ENCODE data around the gene PRPF19.

Gene PRPF19

GRCh38 chr11:60937144-60937527, 30.8 kb upstream of the PRPF19 start:
- no peak for DNase-seq

GRCh38 chr11:60936467-60937143, 30.2 kb upstream of the PRPF19 start:
- DNase-seq, result no peak

- no peak for DNase-seq
Measured at GRCh38 chr11:60935676-60936442, 29.5 kb upstream of the PRPF19 start.

- no peak for DNase-seq
Measured at GRCh38 chr11:60934790-60935605, 28.6 kb upstream of the PRPF19 start.

GRCh38 chr11:60934124-60934789, 27.9 kb upstream of the PRPF19 start:
- no peak for DNase-seq

GRCh38 chr11:60933416-60934123, 27.2 kb upstream of the PRPF19 start:
- no peak for DNase-seq

- DNase-seq, result no peak
Measured at GRCh38 chr11:60932605-60933356, 26.4 kb upstream of the PRPF19 start.

- no peak for DNase-seq
Measured at GRCh38 chr11:60931917-60932316, 25.5 kb upstream of the PRPF19 start.

GRCh38 chr11:60930394-60930793, 24.0 kb upstream of the PRPF19 start:
- no peak for DNase-seq

GRCh38 chr11:60929764-60930163, 23.4 kb upstream of the PRPF19 start:
- DNase-seq, result no peak

GRCh38 chr11:60928563-60929001, 22.2 kb upstream of the PRPF19 start:
- no peak for DNase-seq

GRCh38 chr11:60927600-60927999, 21.2 kb upstream of the PRPF19 start:
- no peak for DNase-seq

GRCh38 chr11:60927061-60927592, 20.7 kb upstream of the PRPF19 start:
- DNase-seq, result no peak

- no peak for DNase-seq
Measured at GRCh38 chr11:60926500-60926899, 20.1 kb upstream of the PRPF19 start.

- no peak for DNase-seq
Measured at GRCh38 chr11:60925868-60926267, 19.5 kb upstream of the PRPF19 start.

- no peak for DNase-seq
Measured at GRCh38 chr11:60924906-60925853, 18.8 kb upstream of the PRPF19 start.

- DNase-seq, result peak; percentile 30
Measured at GRCh38 chr11:60924110-60924905, 17.9 kb upstream of the PRPF19 start, which contains the start of gene TMEM132A. TSS of gene TMEM132A (plus strand) at chr11:60924460. CDS start at chr11:60924634, 174 bp downstream.

GRCh38 chr11:60923800-60924109, 17.4 kb upstream of the PRPF19 start:
- no peak for DNase-seq

- no peak for DNase-seq
Measured at GRCh38 chr11:60923326-60923725, 16.9 kb upstream of the PRPF19 start.

Data from stimulated activated CD4-positive, alpha-beta T cell treated with anti-CD3 and anti-CD28 coated beads, Interleukin-4, amount 100 ng/mL, for 1 hour (primary cell).